ENCODE results near the gene MCTP1. TPM values are rescaled to one million over a fixed set of nuclear protein-coding genes. Genes with fewer than 3 reads are reported as not detected.

MCTP1 gene
- polyA plus RNA-seq, 1 donor from 2014 or later = 1.9 TPM

DNA sequence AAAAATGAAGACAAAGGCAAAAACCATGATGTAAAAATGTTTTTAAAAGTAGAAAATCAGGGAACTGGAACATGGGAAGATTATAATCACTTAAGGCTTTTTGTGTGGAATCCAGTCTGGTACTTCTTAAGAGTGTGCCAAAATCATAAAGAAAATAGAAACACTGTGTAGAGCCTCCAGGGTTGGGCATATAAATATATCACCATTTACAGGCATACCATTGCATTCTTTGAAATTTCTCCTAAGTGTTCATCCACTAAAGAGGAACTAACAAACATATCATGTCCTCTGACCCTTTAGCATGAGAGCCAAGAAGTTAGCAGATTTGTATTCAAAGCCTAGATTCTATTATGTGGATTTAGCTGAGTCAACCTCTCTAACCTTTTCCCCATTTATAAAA, 573.1 kb downstream of the MCTP1 start:
- Histone ChIP-seq H3K9me3 (ENCODE audit: low read length) (no peaks in the 10 kb centered on the region), H3K79me2 (replicated peaks; ENCODE audit: insufficient read depth, low read length) (no peaks in the 10 kb centered on the region), H3F3A (ENCODE audit: insufficient read depth, low read length, poor library complexity, severe bottlenecking) (no peaks in the 10 kb centered on the region), H3K36me3 (ENCODE audit: insufficient read depth, low read length) (no peaks in the 10 kb centered on the region), H3K27me3 (ENCODE audit: insufficient read depth, low read depth, low read length) (no peaks in the 10 kb centered on the region), H3K4me2 (ENCODE audit: low read length) (no peak overlapping the region), H3K9me2 (ENCODE audit: insufficient read depth, low read length) (no peaks in the 10 kb centered on the region), H3K4me3 (ENCODE audit: low read length) (no peak overlapping the region), H3K9ac (ENCODE audit: low read length) (no peak overlapping the region), H4K20me1 (ENCODE audit: insufficient read depth) (no peaks in the 10 kb centered on the region), H2AFZ (ENCODE audit: low read depth, low read length) (no peak overlapping the region), H3K27ac (ENCODE audit: low read length) (no peak overlapping the region)
- TF ChIP-seq SMC3 (conservative IDR thresholded peaks at IDR 0.05; ENCODE audit: poor library complexity) (no peak), MXI1 (conservative IDR thresholded peaks at IDR 0.05; ENCODE audit: poor library complexity, severe bottlenecking) (no peak), EP300 (conservative IDR thresholded peaks at IDR 0.05; ENCODE audit: poor library complexity, severe bottlenecking) (no peak), EZH2 (IDR thresholded peaks at IDR 0.05; ENCODE audit: borderline replicate concordance, insufficient read depth, low read length, poor library complexity, severe bottlenecking) (no peak), POLR2AphosphoS5 (IDR thresholded peaks at IDR 0.05) (no peak), TAF1 (IDR thresholded peaks at IDR 0.05; ENCODE audit: low read depth) (no peak), RAD21 (conservative IDR thresholded peaks at IDR 0.05) (no peak)
- TF ChIP-seq, protein P1, sequence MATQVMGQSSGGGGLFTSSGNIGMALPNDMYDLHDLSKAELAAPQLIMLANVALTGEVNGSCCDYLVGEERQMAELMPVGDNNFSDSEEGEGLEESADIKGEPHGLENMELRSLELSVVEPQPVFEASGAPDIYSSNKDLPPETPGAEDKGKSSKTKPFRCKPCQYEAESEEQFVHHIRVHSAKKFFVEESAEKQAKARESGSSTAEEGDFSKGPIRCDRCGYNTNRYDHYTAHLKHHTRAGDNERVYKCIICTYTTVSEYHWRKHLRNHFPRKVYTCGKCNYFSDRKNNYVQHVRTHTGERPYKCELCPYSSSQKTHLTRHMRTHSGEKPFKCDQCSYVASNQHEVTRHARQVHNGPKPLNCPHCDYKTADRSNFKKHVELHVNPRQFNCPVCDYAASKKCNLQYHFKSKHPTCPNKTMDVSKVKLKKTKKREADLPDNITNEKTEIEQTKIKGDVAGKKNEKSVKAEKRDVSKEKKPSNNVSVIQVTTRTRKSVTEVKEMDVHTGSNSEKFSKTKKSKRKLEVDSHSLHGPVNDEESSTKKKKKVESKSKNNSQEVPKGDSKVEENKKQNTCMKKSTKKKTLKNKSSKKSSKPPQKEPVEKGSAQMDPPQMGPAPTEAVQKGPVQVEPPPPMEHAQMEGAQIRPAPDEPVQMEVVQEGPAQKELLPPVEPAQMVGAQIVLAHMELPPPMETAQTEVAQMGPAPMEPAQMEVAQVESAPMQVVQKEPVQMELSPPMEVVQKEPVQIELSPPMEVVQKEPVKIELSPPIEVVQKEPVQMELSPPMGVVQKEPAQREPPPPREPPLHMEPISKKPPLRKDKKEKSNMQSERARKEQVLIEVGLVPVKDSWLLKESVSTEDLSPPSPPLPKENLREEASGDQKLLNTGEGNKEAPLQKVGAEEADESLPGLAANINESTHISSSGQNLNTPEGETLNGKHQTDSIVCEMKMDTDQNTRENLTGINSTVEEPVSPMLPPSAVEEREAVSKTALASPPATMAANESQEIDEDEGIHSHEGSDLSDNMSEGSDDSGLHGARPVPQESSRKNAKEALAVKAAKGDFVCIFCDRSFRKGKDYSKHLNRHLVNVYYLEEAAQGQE (IDR thresholded peaks at IDR 0.05; ENCODE audit: borderline replicate concordance) = no peak
- TF ChIP-seq, protein P2, sequence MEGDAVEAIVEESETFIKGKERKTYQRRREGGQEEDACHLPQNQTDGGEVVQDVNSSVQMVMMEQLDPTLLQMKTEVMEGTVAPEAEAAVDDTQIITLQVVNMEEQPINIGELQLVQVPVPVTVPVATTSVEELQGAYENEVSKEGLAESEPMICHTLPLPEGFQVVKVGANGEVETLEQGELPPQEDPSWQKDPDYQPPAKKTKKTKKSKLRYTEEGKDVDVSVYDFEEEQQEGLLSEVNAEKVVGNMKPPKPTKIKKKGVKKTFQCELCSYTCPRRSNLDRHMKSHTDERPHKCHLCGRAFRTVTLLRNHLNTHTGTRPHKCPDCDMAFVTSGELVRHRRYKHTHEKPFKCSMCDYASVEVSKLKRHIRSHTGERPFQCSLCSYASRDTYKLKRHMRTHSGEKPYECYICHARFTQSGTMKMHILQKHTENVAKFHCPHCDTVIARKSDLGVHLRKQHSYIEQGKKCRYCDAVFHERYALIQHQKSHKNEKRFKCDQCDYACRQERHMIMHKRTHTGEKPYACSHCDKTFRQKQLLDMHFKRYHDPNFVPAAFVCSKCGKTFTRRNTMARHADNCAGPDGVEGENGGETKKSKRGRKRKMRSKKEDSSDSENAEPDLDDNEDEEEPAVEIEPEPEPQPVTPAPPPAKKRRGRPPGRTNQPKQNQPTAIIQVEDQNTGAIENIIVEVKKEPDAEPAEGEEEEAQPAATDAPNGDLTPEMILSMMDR (IDR thresholded peaks at IDR 0.05; ENCODE audit: poor library complexity, severe bottlenecking) = no peak

DNA sequence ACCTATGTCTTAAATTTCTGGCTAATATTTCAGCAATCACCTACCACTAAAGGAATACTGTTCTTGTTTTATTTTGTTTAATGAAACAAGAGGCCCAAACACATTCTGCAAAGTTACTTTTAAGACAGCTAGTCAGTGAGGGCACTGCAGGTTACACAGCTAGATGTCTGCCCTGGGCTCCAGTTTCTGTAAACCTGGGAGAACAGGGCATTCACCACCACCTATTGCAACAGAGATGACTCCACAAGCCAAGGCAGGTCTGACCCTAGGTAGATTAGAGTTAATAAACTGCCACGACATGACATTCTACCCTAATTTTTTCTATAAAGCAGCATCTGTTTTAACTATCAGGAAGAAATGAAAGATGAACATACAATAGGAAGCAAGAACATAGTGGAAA, 575.6 kb downstream of the MCTP1 start:
- H3K9ac ChIP-seq (ENCODE audit: low read length) = no peak overlapping the region
- no peaks in the 10 kb centered on the region for H4K20me1 ChIP-seq (ENCODE audit: insufficient read depth)
- H3F3A ChIP-seq (ENCODE audit: insufficient read depth, low read length, poor library complexity, severe bottlenecking) = no peaks in the 10 kb centered on the region
- H2AFZ ChIP-seq (ENCODE audit: low read depth, low read length) = no peak overlapping the region
- H3K4me3 ChIP-seq (ENCODE audit: low read length) = no peak overlapping the region
- TF ChIP-seq SMC3 (conservative IDR thresholded peaks at IDR 0.05; ENCODE audit: poor library complexity) (no peak), RAD21 (conservative IDR thresholded peaks at IDR 0.05) (no peak), MXI1 (conservative IDR thresholded peaks at IDR 0.05; ENCODE audit: poor library complexity, severe bottlenecking) (no peak), EZH2 (IDR thresholded peaks at IDR 0.05; ENCODE audit: borderline replicate concordance, insufficient read depth, low read length, poor library complexity, severe bottlenecking) (no peak), EP300 (conservative IDR thresholded peaks at IDR 0.05; ENCODE audit: poor library complexity, severe bottlenecking) (no peak), POLR2AphosphoS5 (IDR thresholded peaks at IDR 0.05) (no peak), TAF1 (IDR thresholded peaks at IDR 0.05; ENCODE audit: low read depth) (no peak)
- TF ChIP-seq, protein P2 (IDR thresholded peaks at IDR 0.05; ENCODE audit: poor library complexity, severe bottlenecking) = no peak
- TF ChIP-seq, protein P1 (IDR thresholded peaks at IDR 0.05; ENCODE audit: borderline replicate concordance) = no peak
- H3K36me3 ChIP-seq (ENCODE audit: insufficient read depth, low read length) = no peaks in the 10 kb centered on the region
- no peaks in the 10 kb centered on the region for H3K9me2 ChIP-seq (ENCODE audit: insufficient read depth, low read length)
- no peaks in the 10 kb centered on the region for H3K9me3 ChIP-seq (ENCODE audit: low read length)
- no peak overlapping the region for H3K27ac ChIP-seq (ENCODE audit: low read length)
- H3K27me3 ChIP-seq (ENCODE audit: insufficient read depth, low read depth, low read length) = no peaks in the 10 kb centered on the region
- no peak overlapping the region for H3K4me2 ChIP-seq (ENCODE audit: low read length)
- H3K79me2 ChIP-seq (replicated peaks; ENCODE audit: insufficient read depth, low read length) = no peaks in the 10 kb centered on the region

All from neural cell (in vitro differentiated cells).